H1 (cell line): Measurements from ENCODE around the gene TEX38. TPM values are rescaled to one million over a fixed set of nuclear protein-coding genes. Genes with fewer than 3 reads are reported as not detected.
A peak's percentile ranks its signal among the peaks of the same experiment; 100 is the strongest.

Source experiments
- ATF3 ChIP-seq: IDR thresholded peaks from 2 replicates; pipeline ENCODE4 v1.6.1; 2011; ENCODE audit warnings: low read depth, mild to moderate bottlenecking, low read length; ENCODE audit not compliant: insufficient read depth
- CHD1 ChIP-seq: IDR thresholded peaks from 2 replicates; pipeline ENCODE4 v1.6.1; 2012; ENCODE audit warnings: low read depth, low read length, improper control_type of control experiment
- RXRA ChIP-seq: IDR thresholded peaks from 2 replicates; pipeline ENCODE4 v1.6.1; 2011; ENCODE audit warnings: low read depth, mild to moderate bottlenecking, low read length, moderate library complexity; ENCODE audit not compliant: insufficient read depth
- SAP30 ChIP-seq: fragments of 300-600 bp; sonication (generic); IDR thresholded peaks from 2 replicates; pipeline ENCODE4 v1.7.1; 2012; ENCODE audit warnings: low read length, moderate library complexity, mild to moderate bottlenecking, inconsistent platforms; ENCODE audit not compliant: insufficient read depth, insufficient replicate concordance
- ZNF274 ChIP-seq: IDR thresholded peaks from 2 replicates; pipeline ENCODE4 v1.7.0; 2012; ENCODE audit warnings: low read length, borderline replicate concordance; ENCODE audit errors: extremely low read depth
- polyA plus RNA-seq, 7 experiments: library from polyadenylated mRNA; depleted of rRNA in 3 of 7; stranded (reverse) in 5 of 7; unstranded in 2 of 7; fragments of >200 nt in 5 of 7; fragments of 200-250 nt in 2 of 7; gene quantifications; 1 replicate in 5 of 7; 2 replicates in 1 of 7; 4 replicates in 1 of 7; pipeline versions ENCODE4 v1.2.1 to v1.2.3, GENCODE V29; 2011 to 2013; ENCODE audit warnings: missing spikeins in 2 of 7, mixed read lengths in 2 of 7
- total RNA-seq: library from RNA; stranded (reverse); fragmentation: NEBNext Ultra II Directional; extraction: Animal tissue kit (Norgen Biotek cat#: 25700); gene quantifications from 2 replicates; pipeline ENCODE4 v1.2.1, GENCODE V29; 2021
- TF ChIP-seq, protein P1 (sequence below): IDR thresholded peaks from 2 replicates; pipeline ENCODE4 v1.6.1; 2012; ENCODE audit warnings: low read length, inconsistent platforms
- TF ChIP-seq, protein P2 (sequence below): IDR thresholded peaks from 2 replicates; pipeline ENCODE4 v1.6.1; 2012; ENCODE audit warnings: inconsistent platforms

TEX38 gene
- total and polyA plus RNA-seq, 2 of the 8 experiments (the other 6 are each of a cell fraction or from before 2014, with no cell fraction given), result 0.33 TPM; not detected in 1

DNA sequence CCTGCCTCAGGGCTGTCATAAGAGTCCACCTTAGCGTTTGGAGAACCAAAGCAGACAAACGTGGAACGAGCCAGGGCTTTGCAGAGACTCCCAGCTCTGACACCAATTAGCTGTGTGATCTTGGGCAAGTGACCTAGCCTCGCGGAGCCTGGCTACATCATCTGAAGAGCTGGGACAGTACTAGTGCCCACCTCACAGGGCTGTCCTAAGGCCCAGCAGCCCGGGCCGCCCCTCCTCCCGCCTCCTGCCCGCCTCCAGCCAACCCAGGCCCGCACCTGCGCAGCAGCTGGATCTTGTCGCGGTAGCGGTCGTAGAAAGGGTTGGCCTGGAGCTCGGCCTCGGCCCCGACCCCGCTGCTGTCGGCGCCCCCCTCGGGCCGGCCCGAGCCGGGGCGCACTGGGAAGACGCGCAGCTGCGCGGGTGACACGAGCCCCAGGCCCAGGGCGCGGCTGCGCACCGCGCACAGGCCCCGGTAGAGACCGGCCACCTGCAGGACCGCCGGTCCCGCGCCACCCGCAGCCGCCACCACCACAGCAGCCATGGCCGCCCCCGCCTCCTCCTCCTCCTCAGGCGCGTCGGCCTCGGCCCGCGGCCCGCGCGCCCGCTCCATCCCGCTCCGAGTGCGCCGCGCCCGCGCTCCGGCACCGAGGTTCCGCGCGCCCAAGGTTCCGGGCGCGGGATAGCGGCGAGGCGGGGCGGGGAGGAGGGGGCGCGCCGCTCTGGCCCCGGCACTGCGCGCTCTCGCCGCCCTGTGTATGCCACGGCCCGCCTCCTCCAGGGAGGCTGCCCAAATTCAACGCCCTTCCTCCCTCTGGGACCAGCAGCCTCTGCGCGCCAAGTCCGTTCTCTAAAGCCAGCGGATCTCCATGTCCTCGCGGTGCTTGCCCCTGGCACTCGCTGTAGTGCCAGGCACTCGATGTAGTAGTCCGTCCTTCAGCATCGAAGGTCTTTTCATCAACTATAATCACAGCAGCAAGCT lies 3.6 kb upstream of the TEX38 start, which contains the start of gene ATPAF1 (continued):
- TF ChIP-seq RXRA (no peak), ZNF274 (no peak), SAP30 (no peak), ATF3 (no peak), CHD1 (no peak)
- TF ChIP-seq, protein P1, sequence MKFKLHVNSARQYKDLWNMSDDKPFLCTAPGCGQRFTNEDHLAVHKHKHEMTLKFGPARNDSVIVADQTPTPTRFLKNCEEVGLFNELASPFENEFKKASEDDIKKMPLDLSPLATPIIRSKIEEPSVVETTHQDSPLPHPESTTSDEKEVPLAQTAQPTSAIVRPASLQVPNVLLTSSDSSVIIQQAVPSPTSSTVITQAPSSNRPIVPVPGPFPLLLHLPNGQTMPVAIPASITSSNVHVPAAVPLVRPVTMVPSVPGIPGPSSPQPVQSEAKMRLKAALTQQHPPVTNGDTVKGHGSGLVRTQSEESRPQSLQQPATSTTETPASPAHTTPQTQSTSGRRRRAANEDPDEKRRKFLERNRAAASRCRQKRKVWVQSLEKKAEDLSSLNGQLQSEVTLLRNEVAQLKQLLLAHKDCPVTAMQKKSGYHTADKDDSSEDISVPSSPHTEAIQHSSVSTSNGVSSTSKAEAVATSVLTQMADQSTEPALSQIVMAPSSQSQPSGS, result no peak
- TF ChIP-seq, protein P2, sequence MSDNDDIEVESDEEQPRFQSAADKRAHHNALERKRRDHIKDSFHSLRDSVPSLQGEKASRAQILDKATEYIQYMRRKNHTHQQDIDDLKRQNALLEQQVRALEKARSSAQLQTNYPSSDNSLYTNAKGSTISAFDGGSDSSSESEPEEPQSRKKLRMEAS, result peak; percentile 60
